Loucy (cell line): ENCODE measurements around the gene CDCP1.

Source experiments
- H2AFZ ChIP-seq: fragments of 200-600 bp; sonication (generic); 2 replicates; pipeline ENCODE4 v1.6.0; 2016; ENCODE audit warnings: antibody characterized with exemption, mild to moderate bottlenecking, low read length, moderate library complexity
- H3F3A ChIP-seq: fragments of 200-600 bp; 2 replicates; pipeline ENCODE4 v1.6.0; 2016; ENCODE audit warnings: antibody characterized with exemption, low read depth, mild to moderate bottlenecking
- H3K27me3 ChIP-seq: fragments of 200-600 bp; sonication (generic); 2 replicates; pipeline ENCODE4 v1.6.1; 2014; ENCODE audit warnings: low read length, mild to moderate bottlenecking; ENCODE audit not compliant: insufficient read depth, poor library complexity, severe bottlenecking
- H3K36me3 ChIP-seq: fragments of 200-600 bp; sonication (generic); 2 replicates; pipeline ENCODE4 v1.6.1; 2016; ENCODE audit warnings: low read length; ENCODE audit not compliant: insufficient read depth
- H3K4me1 ChIP-seq: fragments of 200-600 bp; sonication (generic); 2 replicates; pipeline ENCODE4 v1.5.1; 2014; ENCODE audit warnings: low read length, mild to moderate bottlenecking; ENCODE audit not compliant: insufficient read depth, poor library complexity, severe bottlenecking
- H3K4me2 ChIP-seq: fragments of 200-600 bp; sonication (generic); 2 replicates; pipeline ENCODE4 v1.6.0; 2014; ENCODE audit warnings: antibody characterized with exemption, low read length, low read depth, mild to moderate bottlenecking; ENCODE audit not compliant: poor library complexity, severe bottlenecking
- H3K4me3 ChIP-seq: fragments of 200-600 bp; sonication (generic); 2 replicates; pipeline ENCODE4 v1.5.1; 2014; ENCODE audit warnings: low read length, mild to moderate bottlenecking, mixed read lengths; ENCODE audit not compliant: poor library complexity, severe bottlenecking
- H3K79me2 ChIP-seq: fragments of 200-600 bp; sonication (generic); 2 replicates; pipeline ENCODE4 v1.6.1; 2014; ENCODE audit warnings: low read length; ENCODE audit not compliant: insufficient read depth
- H3K9ac ChIP-seq: fragments of 200-600 bp; sonication (generic); 2 replicates; pipeline ENCODE4 v1.6.0; 2014; ENCODE audit warnings: mild to moderate bottlenecking, low read depth, low read length, moderate library complexity; ENCODE audit not compliant: poor library complexity, severe bottlenecking
- H3K9me2 ChIP-seq: fragments of 200-600 bp; sonication (generic); replicated peaks from 2 replicates; pipeline ENCODE4 v1.6.1; 2016; ENCODE audit warnings: low read depth, low read length, mixed read lengths
- H3K9me3 ChIP-seq: fragments of 200-600 bp; sonication (generic); 2 replicates; pipeline ENCODE4 v1.6.1; 2014; ENCODE audit warnings: mild to moderate bottlenecking, antibody characterized with exemption, low read length, low read depth; ENCODE audit not compliant: insufficient read depth
- H4K20me1 ChIP-seq: fragments of 200-600 bp; sonication (generic); 2 replicates; pipeline ENCODE4 v1.6.0; 2014; ENCODE audit warnings: antibody characterized with exemption, low read length, mild to moderate bottlenecking; ENCODE audit not compliant: insufficient read depth, poor library complexity, severe bottlenecking
- EZH2phosphoT487 ChIP-seq: fragments of 200-600 bp; IDR thresholded peaks from 2 replicates; pipeline ENCODE4 v1.6.1; 2018; ENCODE audit warnings: antibody characterized with exemption, mild to moderate bottlenecking, moderate library complexity, borderline replicate concordance
- TF ChIP-seq, protein P1 (sequence below): fragments of 200-600 bp; sonication (generic); conservative IDR thresholded peaks from 2 replicates; pipeline ENCODE4 v1.5.1; 2014; ENCODE audit warnings: mild to moderate bottlenecking, antibody characterized with exemption, low read length

The CDCP1 gene

DNA sequence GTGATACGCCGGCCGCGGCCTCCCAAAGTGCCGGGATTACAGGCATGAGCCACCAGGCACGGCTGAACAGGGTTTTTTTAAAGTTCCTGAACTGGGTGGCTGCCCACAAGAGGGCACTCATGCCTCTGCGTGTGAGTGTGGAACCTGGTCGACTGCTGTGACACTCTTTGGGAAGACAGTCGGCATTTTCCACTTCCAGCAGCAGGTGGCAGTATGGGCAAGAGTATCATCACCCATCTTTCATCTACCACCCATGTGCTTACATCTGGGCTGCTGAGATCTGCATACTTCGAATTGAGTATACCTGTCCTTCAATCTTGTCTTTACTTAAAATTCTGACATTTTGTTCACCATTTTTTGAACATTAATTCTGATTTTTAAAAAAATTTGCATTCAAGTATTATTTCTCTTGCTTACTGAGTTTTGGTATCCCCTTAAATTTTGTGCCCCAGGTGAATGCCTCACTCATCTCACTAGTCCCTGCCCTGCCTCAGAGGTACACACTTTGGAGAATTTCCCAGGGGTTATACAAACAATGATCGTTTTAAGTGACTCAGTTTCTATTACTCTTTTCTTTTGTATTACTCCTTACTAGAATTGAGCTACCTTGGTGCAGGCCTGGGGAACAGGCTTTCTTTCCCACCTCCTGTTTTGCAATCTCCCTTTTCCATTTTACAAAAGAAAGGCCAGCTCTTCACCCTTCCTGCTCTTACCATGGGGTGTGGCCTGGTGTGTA is 108.3 kb downstream of the CDCP1 start:
- no peak overlapping the region for H2AFZ ChIP-seq
- H3K9ac ChIP-seq, result no peak overlapping the region

DNA sequence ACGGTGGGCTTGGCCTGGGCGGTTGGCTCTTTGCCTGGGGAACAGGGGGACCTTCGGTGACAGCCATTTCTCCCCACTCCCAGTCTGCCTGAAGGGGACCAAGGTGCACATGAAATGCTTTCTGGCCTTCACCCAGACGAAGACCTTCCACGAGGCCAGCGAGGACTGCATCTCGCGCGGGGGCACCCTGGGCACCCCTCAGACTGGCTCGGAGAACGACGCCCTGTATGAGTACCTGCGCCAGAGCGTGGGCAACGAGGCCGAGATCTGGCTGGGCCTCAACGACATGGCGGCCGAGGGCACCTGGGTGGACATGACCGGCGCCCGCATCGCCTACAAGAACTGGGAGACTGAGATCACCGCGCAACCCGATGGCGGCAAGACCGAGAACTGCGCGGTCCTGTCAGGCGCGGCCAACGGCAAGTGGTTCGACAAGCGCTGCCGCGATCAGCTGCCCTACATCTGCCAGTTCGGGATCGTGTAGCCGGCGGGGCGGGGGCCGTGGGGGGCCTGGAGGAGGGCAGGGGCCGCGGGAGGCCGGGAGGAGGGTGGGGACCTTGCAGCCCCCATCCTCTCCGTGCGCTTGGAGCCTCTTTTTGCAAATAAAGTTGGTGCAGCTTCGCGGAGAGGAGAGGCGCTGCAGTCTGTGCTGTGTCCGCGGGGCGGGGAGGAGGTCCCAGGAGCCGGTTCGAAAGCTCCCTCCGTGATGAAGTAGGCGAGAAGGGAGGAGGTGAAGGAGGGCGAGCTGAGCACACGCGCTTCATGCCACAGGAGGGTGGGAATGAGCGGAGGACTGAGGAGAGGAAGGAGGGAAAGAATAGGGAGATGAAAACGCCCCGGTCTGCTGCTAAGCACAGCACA is 110.5 kb downstream of the CDCP1 start:
- H3K9ac ChIP-seq, result peak overlapping the region; percentile 71
- peak overlapping the region; percentile 62 for H3K4me3 ChIP-seq
- no peaks in the 10 kb centered on the region for H3F3A ChIP-seq
- H3K79me2 ChIP-seq, result no peaks in the 10 kb centered on the region
- no peaks in the 10 kb centered on the region for H3K27me3 ChIP-seq
- no peak for TF ChIP-seq EZH2phosphoT487
- TF ChIP-seq, protein P1, sequence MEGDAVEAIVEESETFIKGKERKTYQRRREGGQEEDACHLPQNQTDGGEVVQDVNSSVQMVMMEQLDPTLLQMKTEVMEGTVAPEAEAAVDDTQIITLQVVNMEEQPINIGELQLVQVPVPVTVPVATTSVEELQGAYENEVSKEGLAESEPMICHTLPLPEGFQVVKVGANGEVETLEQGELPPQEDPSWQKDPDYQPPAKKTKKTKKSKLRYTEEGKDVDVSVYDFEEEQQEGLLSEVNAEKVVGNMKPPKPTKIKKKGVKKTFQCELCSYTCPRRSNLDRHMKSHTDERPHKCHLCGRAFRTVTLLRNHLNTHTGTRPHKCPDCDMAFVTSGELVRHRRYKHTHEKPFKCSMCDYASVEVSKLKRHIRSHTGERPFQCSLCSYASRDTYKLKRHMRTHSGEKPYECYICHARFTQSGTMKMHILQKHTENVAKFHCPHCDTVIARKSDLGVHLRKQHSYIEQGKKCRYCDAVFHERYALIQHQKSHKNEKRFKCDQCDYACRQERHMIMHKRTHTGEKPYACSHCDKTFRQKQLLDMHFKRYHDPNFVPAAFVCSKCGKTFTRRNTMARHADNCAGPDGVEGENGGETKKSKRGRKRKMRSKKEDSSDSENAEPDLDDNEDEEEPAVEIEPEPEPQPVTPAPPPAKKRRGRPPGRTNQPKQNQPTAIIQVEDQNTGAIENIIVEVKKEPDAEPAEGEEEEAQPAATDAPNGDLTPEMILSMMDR, result no peak
- H4K20me1 ChIP-seq, result no peaks in the 10 kb centered on the region
- no peaks in the 10 kb centered on the region for H3K9me3 ChIP-seq
- H2AFZ ChIP-seq, result 0 out of 2 replicates have a peak overlapping the region, but pooled peaks have one; percentile 66
- H3K4me2 ChIP-seq, result peak overlapping the region; percentile 80
- H3K9me2 ChIP-seq, result no peaks in the 10 kb centered on the region
- peaks cover 33% of the 10 kb centered on the region for H3K4me1 ChIP-seq
- no peaks in the 10 kb centered on the region for H3K36me3 ChIP-seq

More for the DNA sequence above, 108.3 kb downstream of the CDCP1 start:
- Histone ChIP-seq H3K36me3 (no peaks in the 10 kb centered on the region), H3K9me2 (no peaks in the 10 kb centered on the region), H3K9me3 (no peaks in the 10 kb centered on the region), H3K27me3 (no peaks in the 10 kb centered on the region), H3K4me3 (no peak overlapping the region), H3K4me1 (peaks cover 41% of the 10 kb centered on the region), H3F3A (no peaks in the 10 kb centered on the region), H4K20me1 (no peaks in the 10 kb centered on the region), H3K79me2 (no peaks in the 10 kb centered on the region), H3K4me2 (no peak overlapping the region)
- no peak for TF ChIP-seq EZH2phosphoT487
- TF ChIP-seq, protein P1, result peak; percentile 96

DNA sequence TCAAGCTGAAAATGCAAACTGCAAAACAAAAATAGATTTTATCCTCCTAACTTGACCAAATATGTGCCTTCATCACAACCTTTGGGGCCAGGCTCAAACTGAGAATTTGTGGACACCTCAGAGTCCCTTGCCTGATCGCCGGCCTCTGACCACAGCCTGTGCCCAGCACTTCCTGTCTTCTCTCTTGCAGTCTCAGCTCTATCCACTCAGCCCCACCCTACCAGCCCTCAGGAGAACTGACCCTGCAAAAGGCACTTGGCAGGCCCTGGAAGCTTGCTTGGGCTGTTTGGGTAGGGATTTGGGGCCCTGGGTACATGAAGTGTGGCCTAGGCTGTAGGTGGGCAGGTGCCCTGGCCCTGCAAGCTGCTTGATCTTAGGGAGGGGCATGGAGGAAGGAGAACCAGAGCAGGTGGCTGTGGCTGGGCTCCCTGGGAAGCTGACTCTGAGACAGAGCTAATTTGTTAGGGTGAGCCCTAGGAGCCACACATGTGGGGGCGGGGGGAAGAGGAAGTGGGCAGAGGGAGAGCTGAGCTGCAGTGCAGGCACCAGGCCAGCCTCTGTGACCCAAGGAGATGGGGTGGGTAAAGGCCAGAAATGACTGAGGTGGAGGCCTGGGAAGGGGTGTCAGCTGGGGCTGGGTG is 111.4 kb downstream of the CDCP1 start:
- Histone ChIP-seq H3K9me2 (no peaks in the 10 kb centered on the region), H4K20me1 (no peaks in the 10 kb centered on the region), H3K79me2 (no peaks in the 10 kb centered on the region), H3K27me3 (no peaks in the 10 kb centered on the region), H3K4me3 (peak overlapping the region; percentile 62), H3F3A (no peaks in the 10 kb centered on the region), H3K9me3 (no peaks in the 10 kb centered on the region), H2AFZ (peak overlapping the region; percentile 66), H3K36me3 (no peaks in the 10 kb centered on the region), H3K4me1 (peaks cover 33% of the 10 kb centered on the region), H3K4me2 (peak overlapping the region; percentile 80), H3K9ac (peak overlapping the region; percentile 71)
- TF ChIP-seq, protein P1, result no peak
- TF ChIP-seq EZH2phosphoT487, result no peak
